HCT116 (cell line): ENCODE results near the gene FAM193B. TPM values are rescaled to one million over a fixed set of nuclear protein-coding genes. Genes with fewer than 3 reads are reported as not detected.

Experiments
- ATAC-seq: fragments of 200-7000 bp; cut with Tn5 transposase; 2 replicates; pipeline ENCODE4 v1.9.1; 2020; ENCODE audit warnings: mild to moderate bottlenecking, moderate library complexity
- BruUV-seq: library from RNA; stranded (reverse); fragments of 400-500 nt; replicated peaks from 2 replicates; lab custom pipeline; 2021; lab: Mats Ljungman, UMichigan
- CTCF ChIA-PET: fragments of 300-600 bp; sonication (Branson Sonifier 250); formaldehyde crosslinking; loops from one replicate; lab custom pipeline; 2021; ENCODE audit warnings: antibody characterized with exemption; lab: Charles Lee
- POLR2A ChIA-PET: fragments of 300-600, 350-600 bp; sonication (Branson Sonifier 250); formaldehyde crosslinking; loops from one replicate; lab custom pipeline; 2021; ENCODE audit warnings: antibody characterized with exemption; lab: Charles Lee
- RAD21 ChIA-PET, 2 experiments: fragments of 300-600 bp; sonication (Branson Sonifier 250); formaldehyde crosslinking; loops; one replicate each; lab custom pipeline; 2023; ENCODE audit warnings: low total read pairs in 2 of 2; ENCODE audit not compliant: uncharacterized antibody in 2 of 2, unreplicated experiment in 2 of 2, low non-redundant PET in 1 of 2; lab: Charles Lee
- DNase-seq: peaks from one replicate; pipeline ENCODE4 v3.0.0-alpha.2; 2010; ENCODE audit warnings: low read depth, low spot score
- H2AFZ ChIP-seq: fragments of 200-600 bp; shearing (Covaris generic), sonication (generic); 2 replicates; pipeline ENCODE4 v1.6.1; 2017; ENCODE audit warnings: low read depth, mixed run types, mixed read lengths, antibody characterized with exemption, low read length; ENCODE audit not compliant: poor library complexity, severe bottlenecking
- H3K27ac ChIP-seq: 2 replicates; pipeline ENCODE4 v1.5.1; 2012; ENCODE audit warnings: low read depth, low read length
- H3K27me3 ChIP-seq: fragments of 200-600 bp; sonication (generic); 2 replicates; pipeline ENCODE4 v1.6.1; 2016; ENCODE audit warnings: mixed run types, low read length, mixed read lengths; ENCODE audit not compliant: insufficient read depth
- H3K36me3 ChIP-seq, 2 experiments: fragments of 200-500 bp in 1 of 2; fragments of 200-600 bp in 1 of 2; sonication (Bioruptor generic) in 1 of 2; sonication (generic) in 1 of 2; 2 replicates each; pipeline versions ENCODE4 v1.5.1 to v1.6.1; 2014 to 2016; ENCODE audit warnings: low read length in 2 of 2, inconsistent platforms in 1 of 2, mixed read lengths in 1 of 2, mixed run types in 1 of 2; ENCODE audit not compliant: insufficient read depth in 2 of 2, control insufficient read depth in 1 of 2
- H3K4me1 ChIP-seq, 2 experiments: fragments of 200-600 bp in 1 of 2; sonication (generic) in 1 of 2; 2 replicates each; pipeline versions ENCODE4 v1.5.1 to v1.6.1; 2012 to 2017; ENCODE audit warnings: low read length in 2 of 2, inconsistent platforms in 1 of 2, mild to moderate bottlenecking in 1 of 2, mixed read lengths in 1 of 2, mixed run types in 1 of 2, moderate library complexity in 1 of 2; ENCODE audit not compliant: insufficient read depth in 2 of 2, control insufficient read depth in 1 of 2
- H3K4me2 ChIP-seq: fragments of 200-600 bp; sonication (generic); 2 replicates; pipeline ENCODE4 v1.6.1; 2017; ENCODE audit warnings: mixed run types, low read length, mixed read lengths
- H3K4me3 ChIP-seq, 2 experiments: fragments of 200-600 bp in 1 of 2; sonication (generic) in 1 of 2; replicated peaks in 1 of 2; 2 replicates each; pipeline ENCODE4 v1.5.1; 2011 to 2016; ENCODE audit warnings: low read length in 2 of 2, control low read depth in 1 of 2, low read depth in 1 of 2, mild to moderate bottlenecking in 1 of 2, mixed read lengths in 1 of 2, mixed run types in 1 of 2
- H3K79me2 ChIP-seq: fragments of 200-600 bp; sonication (generic); 2 replicates; pipeline ENCODE4 v1.6.1; 2017; ENCODE audit warnings: mild to moderate bottlenecking, mixed run types, low read length, moderate library complexity, mixed read lengths; ENCODE audit not compliant: insufficient read depth
- H3K9ac ChIP-seq: fragments of 200-600 bp; sonication (generic); 2 replicates; pipeline ENCODE4 v1.6.1; 2016; ENCODE audit warnings: low read length, mixed read lengths
- H3K9me2 ChIP-seq: fragments of 200-600 bp; sonication (generic), shearing (Covaris generic); 2 replicates; pipeline ENCODE4 v1.6.1; 2017; ENCODE audit warnings: mixed run types, mild to moderate bottlenecking, moderate library complexity; ENCODE audit not compliant: insufficient read depth
- H3K9me3 ChIP-seq, 2 experiments: fragments of 200-500 bp in 1 of 2; fragments of 200-600 bp in 1 of 2; sonication (Bioruptor generic) in 1 of 2; sonication (generic) in 1 of 2; 2 replicates each; pipeline ENCODE4 v1.6.1; 2014 to 2017; ENCODE audit warnings: low read length in 2 of 2, mixed read lengths in 2 of 2, inconsistent platforms in 1 of 2, low read depth in 1 of 2, mild to moderate bottlenecking in 1 of 2, mixed run types in 1 of 2, moderate library complexity in 1 of 2; ENCODE audit not compliant: control insufficient read depth in 1 of 2, insufficient read depth in 1 of 2
- H4K20me1 ChIP-seq: fragments of 200-600 bp; sonication (generic), shearing (Covaris generic); 2 replicates; pipeline ENCODE4 v1.6.1; 2017; ENCODE audit warnings: mixed run types, mild to moderate bottlenecking, moderate library complexity; ENCODE audit not compliant: insufficient read depth
- CBX3 ChIP-seq: IDR thresholded peaks from 2 replicates; pipeline ENCODE4 v1.6.1; 2012; ENCODE audit warnings: low read depth
- CEBPB ChIP-seq: IDR thresholded peaks from 2 replicates; pipeline ENCODE4 v1.6.1; 2012; ENCODE audit warnings: low read depth
- ELF1 ChIP-seq: IDR thresholded peaks from 2 replicates; pipeline ENCODE4 v1.6.1; 2012; ENCODE audit warnings: low read depth, borderline replicate concordance
- EZH2phosphoT487 ChIP-seq: fragments of 200-600 bp; IDR thresholded peaks from 2 replicates; pipeline ENCODE4 v1.6.1; 2018; ENCODE audit warnings: antibody characterized with exemption, borderline replicate concordance
- SIN3A ChIP-seq: IDR thresholded peaks from 2 replicates; pipeline ENCODE4 v1.6.1; 2012; ENCODE audit warnings: low read depth
- SP1 ChIP-seq: IDR thresholded peaks from 2 replicates; pipeline ENCODE4 v1.6.1; 2012; ENCODE audit warnings: low read depth
- SRF ChIP-seq: IDR thresholded peaks from 2 replicates; pipeline ENCODE4 v1.6.1; 2012; ENCODE audit warnings: low read depth
- TCF7L2 ChIP-seq: IDR thresholded peaks from 2 replicates; pipeline ENCODE4 v1.7.0; 2011; ENCODE audit warnings: borderline replicate concordance, inconsistent platforms; ENCODE audit not compliant: insufficient read depth, insufficient read length; ENCODE audit errors: extremely low read depth
- intact Hi-C: fragments of 100-400 bp; cut with micrococcal nuclease; formaldehyde crosslinking; loops from 2 replicates; pipeline ENCODE4 v1.10.0; 2022
- total RNA-seq: library from RNA; stranded (reverse); gene quantifications from one replicate; pipeline ENCODE4 v1.2.1, GENCODE V29; 2021; ENCODE audit not compliant: unreplicated experiment
- TF ChIP-seq, protein P1 (sequence below), 3 experiments: fragments of 200-600 bp in 1 of 3; sonication (generic) in 1 of 3; IDR thresholded peaks in 2 of 3; conservative IDR thresholded peaks in 1 of 3; 2 replicates each; pipeline ENCODE4 v1.5.1; 2012 to 2017; ENCODE audit warnings: low read depth in 2 of 3, low read length in 2 of 3, antibody characterized with exemption in 1 of 3, borderline replicate concordance in 1 of 3, control low read depth in 1 of 3, mild to moderate bottlenecking in 1 of 3, mixed read lengths in 1 of 3, mixed run types in 1 of 3, moderate library complexity in 1 of 3; ENCODE audit not compliant: insufficient read depth in 1 of 3

Gene FAM193B
- total RNA-seq, 1 experiment from 2014 or later = 54.0 TPM

DNA sequence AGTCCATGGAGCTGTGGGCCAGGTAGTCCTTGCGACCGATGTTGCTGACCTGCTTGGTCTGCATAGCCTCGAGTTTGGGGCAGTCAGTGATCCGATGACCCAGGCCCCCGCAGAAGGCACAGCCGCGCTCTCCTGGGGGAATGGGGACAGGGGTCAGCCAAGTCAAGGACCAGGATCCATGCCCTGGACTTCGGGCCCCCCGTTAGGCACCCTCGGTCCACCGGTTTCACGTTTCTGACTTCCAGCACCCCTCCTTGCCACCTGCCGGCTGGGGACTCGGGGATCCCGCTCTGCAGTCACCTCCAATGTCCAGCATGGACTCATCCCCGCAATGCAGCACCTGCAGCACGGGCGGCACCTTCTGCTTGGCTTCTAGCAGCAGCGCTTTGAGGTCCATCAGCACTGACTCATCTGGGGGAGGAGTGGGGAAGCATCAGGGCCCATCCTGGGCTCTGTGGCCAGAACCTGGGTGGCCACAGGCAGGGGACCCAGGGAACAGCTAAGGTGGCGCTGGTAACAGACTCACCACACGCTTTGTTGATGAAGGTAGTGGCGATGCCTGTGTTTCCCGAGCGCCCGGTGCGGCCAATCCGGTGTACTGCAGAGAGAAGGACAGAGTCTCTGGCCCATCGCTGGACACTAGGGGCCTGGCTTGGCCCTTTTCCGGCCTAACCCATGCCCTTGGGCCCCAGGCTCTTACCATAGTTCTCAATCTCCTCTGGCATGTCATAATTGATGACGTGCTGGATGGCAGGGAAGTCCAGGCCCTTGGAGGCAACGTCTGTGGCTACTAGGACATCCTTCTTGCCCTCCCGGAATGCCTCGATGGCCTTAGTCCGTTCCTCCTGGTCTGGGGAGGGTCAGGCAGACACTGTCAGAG lies 42.3 kb downstream of the FAM193B start:
- H3K27me3 ChIP-seq = no peaks in the 10 kb centered on the region
- POLR2A ChIA-PET = no interaction called here
- BruUV-seq = TSS peak; percentile 20
- H3K79me2 ChIP-seq = peaks cover 25% of the 10 kb centered on the region
- H3K9me2 ChIP-seq = no peaks in the 10 kb centered on the region
- DNase-seq (no peak), ATAC-seq (no peak)
- no peak overlapping the region for H3K4me3 ChIP-seq
- RAD21 ChIA-PET = no interaction called here
- H3K27ac ChIP-seq = no peak overlapping the region
- peaks cover 5 to 13% of the 10 kb centered on the region in 2 experiments; a peak in 3 of 4 replicates for H3K4me1 ChIP-seq
- no peak overlapping the region for H3K9ac ChIP-seq
- H3K36me3 ChIP-seq = peaks cover 27 to 56% of the 10 kb centered on the region in 2 experiments; a peak in 3 of 4 replicates
- H3K4me2 ChIP-seq = no peak overlapping the region
- no peak for TF ChIP-seq EZH2phosphoT487
- no peak for TF ChIP-seq TCF7L2
- TF ChIP-seq CBX3 = no peak
- TF ChIP-seq ELF1 = no peak
- no peak for TF ChIP-seq SIN3A
- no peak for TF ChIP-seq SP1
- TF ChIP-seq, protein P1, sequence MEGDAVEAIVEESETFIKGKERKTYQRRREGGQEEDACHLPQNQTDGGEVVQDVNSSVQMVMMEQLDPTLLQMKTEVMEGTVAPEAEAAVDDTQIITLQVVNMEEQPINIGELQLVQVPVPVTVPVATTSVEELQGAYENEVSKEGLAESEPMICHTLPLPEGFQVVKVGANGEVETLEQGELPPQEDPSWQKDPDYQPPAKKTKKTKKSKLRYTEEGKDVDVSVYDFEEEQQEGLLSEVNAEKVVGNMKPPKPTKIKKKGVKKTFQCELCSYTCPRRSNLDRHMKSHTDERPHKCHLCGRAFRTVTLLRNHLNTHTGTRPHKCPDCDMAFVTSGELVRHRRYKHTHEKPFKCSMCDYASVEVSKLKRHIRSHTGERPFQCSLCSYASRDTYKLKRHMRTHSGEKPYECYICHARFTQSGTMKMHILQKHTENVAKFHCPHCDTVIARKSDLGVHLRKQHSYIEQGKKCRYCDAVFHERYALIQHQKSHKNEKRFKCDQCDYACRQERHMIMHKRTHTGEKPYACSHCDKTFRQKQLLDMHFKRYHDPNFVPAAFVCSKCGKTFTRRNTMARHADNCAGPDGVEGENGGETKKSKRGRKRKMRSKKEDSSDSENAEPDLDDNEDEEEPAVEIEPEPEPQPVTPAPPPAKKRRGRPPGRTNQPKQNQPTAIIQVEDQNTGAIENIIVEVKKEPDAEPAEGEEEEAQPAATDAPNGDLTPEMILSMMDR (IDR thresholded peaks at IDR 0.05 in 2 of 3, conservative IDR thresholded peaks at IDR 0.05 in 1 of 3; ENCODE audit: borderline replicate concordance in 1 of 3, insufficient read depth in 1 of 3, low read depth in 2 of 3, low read length in 2 of 3) = no peak
- TF ChIP-seq SRF = no peak
- TF ChIP-seq CEBPB = no peak
- intact Hi-C loops = no loop called here
- CTCF ChIA-PET = no interaction called here
- H4K20me1 ChIP-seq = no peaks in the 10 kb centered on the region
- no peak overlapping the region for H2AFZ ChIP-seq
- no peaks in the 10 kb centered on the region for H3K9me3 ChIP-seq
